ENCODE data around the gene ENTPD6.
A peak's percentile ranks its signal among the peaks of the same experiment; 100 is the strongest.

ENTPD6 gene

DNA sequence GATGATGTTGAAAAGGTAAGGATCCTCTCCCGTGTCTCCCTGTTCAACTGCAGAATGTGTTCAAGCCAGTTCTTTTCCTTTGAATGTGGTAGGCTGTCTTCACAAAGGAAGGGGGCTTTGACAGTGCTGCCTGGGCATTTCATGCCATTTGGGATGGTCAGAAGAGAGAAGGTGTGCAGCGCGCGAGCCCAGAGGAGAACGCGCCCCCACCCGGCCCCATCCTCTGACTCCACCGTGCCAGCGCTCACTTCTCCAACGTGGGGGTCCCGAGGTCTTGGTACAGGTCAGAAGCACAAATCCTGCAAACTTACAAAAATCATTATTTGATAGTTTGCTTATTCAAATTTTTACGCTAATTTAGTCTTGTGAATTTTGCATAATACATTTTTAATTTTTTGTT is 14.4 kb downstream of the ENTPD6 start:
- DNase-seq: no peak

DNA sequence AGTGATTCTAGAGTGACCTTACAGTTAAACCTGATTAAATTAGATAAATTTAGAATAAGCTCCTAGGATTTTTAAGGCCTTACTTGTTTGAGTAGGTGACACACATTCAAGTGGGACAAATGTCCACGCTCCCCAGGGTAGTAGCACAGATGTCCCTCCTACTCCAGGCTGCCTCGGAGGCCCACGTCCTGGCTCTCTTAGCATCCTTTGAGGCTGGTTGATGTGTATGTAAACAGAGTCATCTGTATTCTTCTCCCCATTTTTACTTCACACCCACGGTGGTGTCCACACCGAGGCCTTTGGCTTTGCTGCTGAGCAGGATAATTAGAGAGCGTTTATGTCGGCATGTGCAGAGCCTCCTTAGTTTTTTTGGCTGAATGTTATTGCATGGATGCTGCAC is 15.8 kb downstream of the ENTPD6 start:
- no peak for DNase-seq

DNA sequence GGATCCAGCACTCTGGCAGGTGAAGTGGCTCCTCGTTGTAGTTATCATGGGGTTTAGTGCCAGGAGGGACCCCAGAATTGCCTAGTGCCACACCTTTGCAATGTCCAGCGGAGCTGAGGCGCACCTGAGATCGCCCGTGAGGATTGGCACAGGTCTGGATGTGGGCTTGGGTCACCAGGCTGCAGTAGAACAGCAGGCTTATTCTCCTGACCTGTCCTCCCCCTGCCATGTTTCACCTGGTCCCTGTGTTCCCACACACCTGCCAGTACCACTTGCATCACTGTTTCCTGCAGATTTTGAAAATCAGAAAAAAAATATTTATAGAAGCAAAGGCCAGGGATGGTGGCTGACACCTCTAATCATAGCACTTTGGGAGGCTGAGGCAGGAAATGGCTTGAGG is 16.7 kb downstream of the ENTPD6 start:
- no peak for DNase-seq

DNA sequence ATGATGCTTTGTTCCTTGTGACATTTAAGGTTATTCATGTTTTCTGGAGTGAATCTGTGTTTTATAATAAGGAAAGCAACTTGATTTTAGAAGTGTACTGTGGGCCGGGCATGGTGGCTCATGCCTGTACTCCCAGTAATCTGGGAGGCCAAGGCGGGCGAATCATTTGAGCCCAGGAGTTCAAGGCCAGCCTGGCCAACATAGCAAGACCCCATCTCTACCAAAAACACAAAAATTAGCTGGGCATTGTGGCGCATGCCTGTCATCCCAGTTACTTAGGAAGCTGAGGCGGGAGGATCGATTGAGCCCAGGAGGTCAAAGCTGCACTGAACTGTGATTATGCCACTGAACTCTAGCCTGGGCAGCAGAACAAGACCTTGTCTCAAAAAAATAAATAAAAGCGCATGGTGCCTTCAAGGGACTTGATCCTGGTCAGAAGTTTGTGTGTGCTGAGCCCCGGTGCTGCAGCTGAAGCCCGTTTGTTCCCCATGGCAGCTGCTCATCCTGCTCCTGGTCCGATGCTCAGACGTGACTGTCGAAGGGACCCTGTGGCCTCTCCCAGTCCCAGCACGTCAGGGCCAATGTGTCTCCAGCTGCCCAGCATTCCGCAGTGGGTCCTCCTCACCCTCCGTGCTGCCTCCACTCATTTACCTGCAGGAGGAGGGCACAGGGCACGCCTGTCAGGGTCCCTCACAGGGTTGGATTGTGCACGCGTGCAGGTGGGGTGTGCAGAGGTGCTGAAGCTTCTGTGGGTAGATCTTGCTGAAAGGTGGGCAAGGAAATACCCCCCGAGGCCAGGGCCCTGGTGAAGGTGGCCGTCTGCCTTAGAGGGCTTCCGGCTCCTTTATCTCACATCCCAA is 18.3 kb downstream of the ENTPD6 start:
- no peak for DNase-seq

DNA sequence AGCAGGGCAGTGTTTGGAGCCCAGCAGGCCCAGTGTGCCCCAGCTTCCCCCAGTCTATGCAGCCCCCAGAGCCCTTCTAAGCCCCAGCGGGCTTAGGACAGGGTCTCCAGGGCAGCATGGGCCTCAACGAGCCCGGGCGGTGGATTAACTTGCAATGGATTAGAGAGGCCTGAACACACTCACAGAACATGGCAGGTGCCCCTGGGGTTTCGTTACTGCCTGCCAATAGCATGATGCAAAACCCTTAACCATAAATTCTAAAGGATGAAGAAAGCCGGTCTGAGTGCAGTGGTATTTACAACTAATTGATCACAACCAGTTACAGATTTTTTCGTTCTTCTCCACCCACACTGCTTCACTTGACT is 18.9 kb downstream of the ENTPD6 start:
- DNase-seq: no peak

DNA sequence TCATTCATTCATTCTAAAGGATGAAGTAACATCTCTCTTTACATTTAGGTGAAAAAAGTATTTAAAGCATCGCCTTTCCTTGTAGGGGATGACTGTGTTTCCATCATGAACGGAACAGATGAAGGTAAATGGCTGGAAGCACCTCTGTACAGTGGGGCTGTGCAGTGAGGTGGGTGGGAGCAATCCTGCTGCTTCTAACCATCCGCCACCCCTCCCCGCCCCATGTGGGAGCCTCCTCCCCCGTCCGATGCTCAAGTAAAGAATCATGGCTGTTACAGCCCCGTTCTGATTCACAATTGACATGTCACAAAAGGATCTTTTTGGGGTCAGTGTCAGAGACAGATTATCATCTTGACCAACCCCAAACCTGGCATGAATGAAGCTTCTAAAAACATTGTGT is 19.3 kb downstream of the ENTPD6 start:
- no peak for DNase-seq

DNA sequence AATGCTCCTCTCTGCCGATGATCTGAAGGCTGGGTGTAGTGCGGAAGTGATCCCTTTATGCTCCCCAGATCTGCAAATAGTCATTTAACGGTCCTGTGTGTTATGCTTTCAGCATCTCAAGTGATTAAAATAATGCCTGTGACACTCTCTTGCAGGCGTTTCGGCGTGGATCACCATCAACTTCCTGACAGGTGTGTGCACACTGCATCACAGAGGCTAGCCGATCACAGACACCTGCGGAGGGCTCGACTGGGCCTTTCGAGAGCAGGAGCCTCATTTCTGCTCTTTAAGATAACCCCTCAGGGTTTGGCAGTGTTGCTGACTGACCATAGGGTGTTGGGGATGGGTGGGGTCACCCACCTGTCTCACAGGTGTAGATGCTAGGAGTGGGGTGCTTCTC is 20.0 kb downstream of the ENTPD6 start:
- DNase-seq: no peak

DNA sequence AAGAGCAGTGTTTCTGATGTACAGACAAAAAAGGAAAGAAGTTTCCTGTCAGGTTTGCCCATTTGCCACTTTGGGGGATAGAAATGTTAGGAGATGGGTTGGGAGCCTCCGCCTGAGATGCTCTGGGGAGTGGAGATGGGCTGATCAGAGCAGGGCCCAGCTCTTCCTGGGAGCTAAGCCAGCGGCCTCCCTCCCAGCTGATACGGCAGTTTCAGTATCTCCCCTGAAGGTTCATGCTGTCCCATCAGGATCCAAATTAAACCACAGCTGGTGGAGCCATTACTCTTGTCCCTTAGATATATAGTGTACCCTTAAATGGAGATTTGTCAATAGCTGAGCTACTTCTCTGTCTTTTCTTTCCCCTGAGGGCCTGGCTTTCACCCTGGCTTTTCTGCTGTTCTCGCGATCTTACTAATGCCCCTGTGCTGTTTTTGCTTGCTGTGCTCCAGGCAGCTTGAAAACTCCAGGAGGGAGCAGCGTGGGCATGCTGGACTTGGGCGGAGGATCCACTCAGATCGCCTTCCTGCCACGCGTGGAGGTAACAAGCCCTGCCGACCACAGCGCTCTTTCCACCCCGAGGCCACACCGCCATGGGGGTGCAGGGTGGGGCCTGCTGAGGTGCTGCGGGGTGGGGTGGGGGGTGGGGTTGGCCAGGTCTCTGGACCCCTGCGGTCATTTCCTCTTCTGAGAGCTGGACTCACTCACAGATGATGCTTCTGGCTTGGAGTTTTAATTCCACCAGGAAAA is 20.9 kb downstream of the ENTPD6 start:
- DNase-seq: no peak

DNA sequence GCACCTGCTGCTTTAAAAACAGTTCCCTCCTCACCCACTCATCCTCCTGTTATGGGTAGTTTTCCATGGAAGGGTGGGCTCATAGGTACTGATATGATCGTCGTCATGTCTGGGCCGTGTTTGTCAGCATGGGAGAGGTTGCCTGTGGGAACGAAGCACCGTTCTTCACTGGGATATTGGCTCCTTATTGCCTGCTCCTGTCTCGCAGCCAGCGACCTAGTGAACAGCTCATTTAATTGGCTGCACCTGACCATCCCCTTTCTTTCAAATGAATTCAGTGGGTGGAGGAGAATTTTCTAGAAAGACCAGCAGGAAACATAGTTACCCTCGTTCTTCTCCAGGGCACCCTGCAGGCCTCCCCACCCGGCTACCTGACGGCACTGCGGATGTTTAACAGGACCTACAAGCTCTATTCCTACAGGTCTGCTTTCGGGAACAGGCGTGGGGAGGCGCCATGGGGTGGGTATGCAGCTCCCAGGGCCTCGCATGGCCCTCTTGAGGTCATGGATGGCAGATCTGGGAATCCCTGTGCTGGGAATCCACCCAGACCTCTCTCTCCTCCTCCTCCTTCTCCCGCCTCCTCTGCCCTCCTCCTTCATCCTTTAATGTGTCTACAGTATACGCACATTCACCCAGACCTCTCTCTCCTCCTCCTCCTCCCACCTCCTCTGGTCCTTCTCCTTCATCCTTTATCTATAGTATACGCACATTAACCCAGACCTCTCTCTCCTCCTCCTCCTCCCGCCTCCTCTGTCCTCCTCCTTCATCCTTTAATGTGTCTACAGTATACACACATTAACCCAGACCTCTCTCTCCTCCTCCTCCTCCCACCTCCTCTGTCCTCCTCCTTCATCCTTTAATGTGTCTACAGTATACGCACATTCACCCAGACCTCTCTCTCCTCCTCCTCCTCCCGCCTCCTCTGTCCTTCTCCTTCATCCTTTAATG is 21.9 kb downstream of the ENTPD6 start:
- no peak for DNase-seq

DNA sequence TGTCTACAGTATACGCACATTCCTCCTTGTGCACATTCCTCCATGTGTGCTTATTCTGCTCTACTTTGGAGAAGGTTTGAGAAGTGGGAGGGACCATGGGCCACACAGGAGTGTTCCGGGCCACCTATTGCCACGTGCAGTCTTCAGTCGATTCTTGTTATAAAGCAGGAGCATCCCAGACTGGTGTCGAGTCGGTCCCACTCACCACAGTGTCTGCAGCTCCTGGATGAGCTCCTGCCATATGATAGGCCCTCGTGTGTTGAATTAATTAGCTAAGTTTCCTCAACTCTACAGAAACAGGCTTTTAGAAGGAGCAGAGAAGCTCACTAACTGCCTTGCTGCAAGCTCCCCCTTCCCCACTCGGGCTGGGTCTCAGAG is 22.6 kb downstream of the ENTPD6 start:
- no peak for DNase-seq

DNA sequence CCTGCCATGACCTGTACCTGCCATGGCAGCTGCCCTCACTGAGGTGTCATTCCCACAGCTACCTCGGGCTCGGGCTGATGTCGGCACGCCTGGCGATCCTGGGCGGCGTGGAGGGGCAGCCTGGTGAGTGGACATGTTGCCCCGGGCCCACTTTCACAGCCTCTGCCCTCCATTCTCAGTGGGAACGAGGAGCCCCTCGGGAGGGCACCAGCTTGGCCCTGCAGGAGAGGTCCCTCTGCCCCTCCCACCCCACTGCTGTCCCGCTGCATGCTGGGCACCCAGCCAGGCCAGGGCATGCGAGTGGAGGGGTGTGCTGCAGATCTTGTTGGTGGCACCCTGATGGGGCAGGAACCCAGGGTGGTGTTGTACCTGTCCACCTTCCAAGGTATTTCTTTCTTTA is 23.0 kb downstream of the ENTPD6 start:
- no peak for DNase-seq

DNA sequence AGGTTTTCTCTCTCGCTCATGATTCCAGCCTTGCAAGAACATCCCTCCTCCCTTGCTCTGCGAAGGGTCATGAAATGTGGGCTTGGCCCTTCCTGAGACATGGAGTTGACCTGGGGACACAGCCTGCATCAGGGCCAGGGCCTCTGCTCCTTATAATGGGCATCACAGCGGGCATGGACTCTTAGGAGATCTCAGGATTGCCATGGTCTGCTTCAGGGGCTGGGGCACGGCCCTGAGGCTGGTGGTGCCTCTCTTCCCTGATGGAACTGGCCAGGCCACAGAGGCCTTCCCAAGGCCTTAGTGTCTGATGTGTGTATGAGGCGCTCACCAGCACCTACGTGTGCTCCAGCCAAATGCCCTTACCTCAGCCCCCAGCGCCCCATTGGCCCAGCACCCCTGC is 23.9 kb downstream of the ENTPD6 start:
- no peak for DNase-seq

DNA sequence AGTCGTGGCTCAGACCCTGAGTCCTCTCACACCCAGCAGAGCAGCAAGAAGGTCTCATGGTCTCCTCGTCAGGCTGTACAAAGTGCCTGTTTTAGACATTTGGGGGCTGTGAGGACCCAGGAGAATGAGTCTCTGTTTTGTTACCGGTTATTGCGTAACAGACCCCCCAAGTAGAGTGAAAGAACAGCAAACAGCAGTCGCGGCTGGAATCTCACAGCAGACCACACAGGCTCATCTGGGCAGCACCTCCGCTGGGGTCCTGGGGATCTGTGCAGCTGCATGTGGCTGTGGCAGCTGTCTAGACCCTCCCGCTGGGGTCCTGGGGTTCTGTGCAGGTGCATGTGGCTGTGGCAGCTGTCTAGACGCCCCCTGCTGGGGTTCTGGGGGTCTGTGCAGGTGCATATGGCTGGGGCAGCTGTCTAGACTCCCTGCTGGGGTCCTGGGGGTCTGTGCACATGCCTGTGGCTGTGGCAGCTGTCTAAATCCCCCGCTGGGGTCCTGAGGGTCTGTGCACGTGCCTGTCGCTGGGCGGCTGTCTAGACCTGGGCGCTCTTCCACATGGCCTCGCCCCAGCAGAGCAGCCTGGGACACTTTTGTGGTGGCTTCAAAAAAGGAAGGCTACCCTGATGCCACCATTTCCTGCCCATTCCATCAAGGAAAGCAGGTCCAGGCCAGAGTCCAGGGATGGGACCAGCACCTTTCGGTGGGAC is 24.7 kb downstream of the ENTPD6 start:
- DNase-seq: no peak

DNA sequence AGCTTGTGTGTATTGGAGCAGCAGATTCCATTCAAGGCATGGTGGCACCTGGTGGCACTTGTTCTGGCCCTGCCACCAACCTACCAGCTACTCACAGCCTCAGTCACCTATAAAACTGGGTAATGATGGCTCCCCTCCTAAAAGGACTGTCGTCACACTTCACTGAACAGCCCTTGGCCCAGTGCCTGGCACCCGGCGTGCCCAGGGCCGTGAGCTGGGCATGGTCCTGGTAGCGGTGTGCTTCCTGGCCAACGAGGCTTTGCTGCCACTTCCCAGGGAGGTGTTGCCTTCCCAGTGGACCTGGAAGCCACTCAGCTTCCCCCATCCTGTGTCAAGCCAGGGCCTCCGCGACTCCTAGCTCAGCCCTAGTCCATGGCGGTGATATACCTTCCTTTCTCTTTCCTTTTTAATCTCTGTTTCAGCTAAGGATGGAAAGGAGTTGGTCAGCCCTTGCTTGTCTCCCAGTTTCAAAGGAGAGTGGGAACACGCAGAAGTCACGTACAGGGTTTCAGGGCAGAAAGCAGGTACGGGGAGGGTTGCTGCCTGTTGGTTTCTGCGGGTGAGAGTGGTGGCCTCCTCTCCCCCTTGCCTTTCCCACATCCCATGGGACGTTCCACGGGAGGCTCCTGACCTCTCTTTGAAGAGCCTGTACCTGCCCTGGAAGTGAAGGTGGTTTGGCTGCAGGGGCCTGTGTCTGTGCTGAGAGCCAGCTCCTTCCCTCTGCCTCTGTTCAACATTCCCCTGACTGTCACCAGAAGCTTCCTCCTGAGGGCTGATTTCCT is 25.5 kb downstream of the ENTPD6 start:
- DNase-seq: no peak

DNA sequence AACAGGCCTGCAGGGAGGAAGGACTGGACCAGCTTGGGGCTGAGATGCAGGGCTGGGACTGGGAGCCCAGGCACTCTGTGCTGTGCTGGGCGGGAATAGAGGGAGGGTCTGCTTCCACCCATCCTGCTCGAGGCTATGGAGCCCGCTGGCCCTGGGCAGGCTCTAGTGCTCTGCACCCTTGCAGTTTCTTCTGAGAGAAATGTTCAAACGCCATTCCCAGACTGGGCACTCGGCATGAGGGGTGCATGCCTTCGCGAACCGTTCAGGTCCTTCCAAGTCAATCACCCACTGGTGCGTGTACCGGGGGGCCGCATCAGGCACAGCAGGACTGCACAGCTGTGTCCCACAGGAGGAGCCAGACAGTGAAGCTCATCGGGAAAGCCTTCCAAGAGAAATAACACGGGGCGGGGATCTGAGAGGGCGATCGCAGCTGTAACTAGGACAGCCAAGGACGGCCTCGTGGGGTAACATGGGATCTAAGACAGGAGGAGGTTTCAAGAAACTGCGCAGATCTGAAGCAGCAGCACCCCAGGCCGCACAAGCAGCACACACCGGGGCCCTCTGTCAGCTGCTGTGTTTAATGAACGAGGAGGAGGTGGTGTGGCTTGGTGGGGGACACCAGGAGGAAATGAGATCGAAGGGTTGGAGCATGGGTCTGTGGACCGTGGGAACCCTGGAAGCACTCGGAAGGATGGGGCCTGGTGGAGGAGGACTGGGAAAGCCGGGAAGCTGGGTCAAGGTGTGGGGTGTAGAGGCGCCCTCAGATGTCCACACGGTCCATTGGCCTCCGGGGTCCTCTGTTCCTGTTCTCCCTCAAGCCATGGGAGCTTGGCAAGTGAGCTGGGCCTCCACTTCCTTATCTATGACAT is 26.3 kb downstream of the ENTPD6 start:
- no peak for DNase-seq

DNA sequence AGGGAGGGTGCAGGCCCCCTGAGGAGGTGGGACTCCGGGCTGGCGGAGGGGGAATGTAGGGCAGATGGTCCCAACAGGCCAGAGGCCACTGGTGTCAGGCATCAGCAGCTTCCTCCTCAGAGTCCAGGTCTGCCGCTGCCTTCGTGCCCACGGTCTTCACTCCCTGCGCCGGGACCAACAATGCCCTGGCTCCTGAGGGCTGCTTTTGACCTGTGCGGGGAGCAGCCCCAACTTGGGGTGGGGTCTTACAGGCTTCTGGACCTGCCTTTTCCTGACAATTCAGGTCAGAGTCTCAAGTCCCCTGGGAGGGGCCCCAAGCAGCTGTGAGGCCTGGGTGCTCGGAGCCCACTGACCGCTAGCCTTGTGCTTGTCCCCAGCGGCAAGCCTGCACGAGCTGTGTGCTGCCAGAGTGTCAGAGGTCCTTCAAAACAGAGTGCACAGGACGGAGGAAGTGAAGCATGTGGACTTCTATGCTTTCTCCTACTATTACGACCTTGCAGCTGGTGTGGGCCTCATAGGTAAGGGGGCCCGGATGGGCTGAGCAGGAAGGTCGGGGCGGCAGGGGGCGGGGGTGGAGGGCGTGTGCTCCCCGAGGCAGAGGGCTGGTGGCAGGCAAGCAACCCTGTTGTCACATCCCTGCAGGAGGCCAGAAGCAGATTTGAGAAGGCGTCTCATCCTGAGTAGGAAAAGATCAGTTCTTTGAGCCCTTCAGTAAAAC is 27.1 kb downstream of the ENTPD6 start:
- DNase-seq: no peak

DNA sequence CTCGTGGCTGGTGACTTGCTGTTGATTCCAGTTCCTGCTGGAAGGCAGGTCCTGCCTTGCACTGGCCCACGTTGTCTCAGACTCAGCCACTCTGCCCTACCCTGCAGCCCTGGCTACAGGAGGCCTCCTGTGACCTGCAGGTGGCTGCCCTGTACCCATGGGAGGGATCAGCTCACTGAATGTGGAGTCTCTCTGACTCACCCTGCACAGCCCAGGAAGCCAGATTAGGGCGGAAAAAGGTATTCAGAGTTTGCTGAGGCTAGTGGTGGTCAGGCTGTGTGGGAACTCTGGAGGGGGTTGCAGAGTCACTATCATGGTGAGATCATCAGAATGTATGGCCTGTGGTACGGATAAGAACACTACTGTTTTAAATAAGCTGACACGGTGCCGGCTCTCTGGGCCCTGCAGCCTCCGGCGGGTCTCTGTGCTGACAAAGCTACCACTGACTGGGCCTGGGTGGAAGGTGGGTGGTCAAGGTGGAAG is 27.7 kb downstream of the ENTPD6 start:
- DNase-seq: peak; percentile 70

DNA sequence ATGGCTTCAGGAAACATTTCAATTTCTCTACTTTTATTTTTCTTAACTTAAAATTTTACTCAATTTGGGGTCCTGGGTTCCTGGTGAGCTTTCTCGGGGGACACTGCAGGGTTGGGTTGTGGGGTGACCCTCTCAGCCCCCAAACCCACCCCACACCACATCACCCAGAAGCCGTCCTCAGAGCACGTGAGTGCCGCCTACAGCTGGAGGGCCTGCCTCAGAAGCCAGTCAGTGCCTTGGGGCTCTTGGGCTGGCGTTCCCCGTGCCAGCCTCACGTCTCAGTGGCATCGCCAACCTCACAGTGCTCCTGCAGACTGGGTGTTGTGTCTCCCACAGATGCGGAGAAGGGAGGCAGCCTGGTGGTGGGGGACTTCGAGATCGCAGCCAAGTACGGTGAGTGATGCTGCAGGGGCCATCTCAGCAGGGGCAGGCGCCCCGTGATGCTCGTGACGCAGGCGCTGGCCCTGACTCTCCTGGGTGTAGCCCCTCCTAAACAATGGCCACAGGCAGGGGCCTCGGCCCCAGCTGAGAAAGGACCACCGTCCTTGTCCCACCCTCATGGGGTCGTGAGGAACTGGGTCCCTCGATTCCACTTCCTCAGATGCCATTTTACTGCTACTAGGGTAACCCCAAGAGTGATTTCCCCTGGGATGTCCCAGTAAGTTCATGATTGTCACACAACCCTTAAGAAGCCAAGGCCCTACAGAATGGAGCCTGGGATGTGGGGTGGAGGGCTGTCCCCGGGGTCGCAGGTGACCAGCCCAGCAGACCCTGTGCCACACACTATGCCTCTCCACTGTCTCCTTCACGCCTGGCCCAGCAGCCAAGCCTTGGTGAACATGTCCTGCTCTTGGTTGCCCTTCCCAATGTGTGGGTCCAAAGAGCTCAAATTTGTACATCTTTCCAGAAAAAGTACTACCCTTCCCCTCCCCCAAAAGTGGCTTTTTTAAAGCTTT is 28.5 kb downstream of the ENTPD6 start:
- no peak for DNase-seq

DNA sequence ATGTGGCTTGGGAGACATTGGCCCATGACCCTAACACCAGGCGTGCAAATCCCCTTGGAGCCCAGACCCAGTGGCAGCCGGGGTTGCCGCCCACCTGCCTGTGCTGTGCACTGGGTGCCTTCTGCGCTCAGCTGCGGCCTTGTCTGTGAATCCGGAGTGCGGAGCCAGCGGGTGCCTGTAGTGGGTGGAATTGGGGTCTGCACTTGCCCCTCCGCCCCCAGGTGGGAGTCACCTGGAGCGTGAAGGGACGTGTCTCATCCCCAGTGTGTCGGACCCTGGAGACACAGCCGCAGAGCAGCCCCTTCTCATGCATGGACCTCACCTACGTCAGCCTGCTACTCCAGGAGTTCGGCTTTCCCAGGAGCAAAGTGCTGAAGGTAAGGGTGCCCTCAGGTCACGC is 29.4 kb downstream of the ENTPD6 start:
- DNase-seq: no peak
